Testis (tissue), 2 donors: ENCODE data around the gene SNX18.

ENCODE experiments used
- POLR2A ChIP-seq: fragments of 450-650 bp; IDR thresholded peaks from one replicate; pipeline ENCODE4 v1.6.1; 2017; ENCODE audit warnings: antibody characterized with exemption, mild to moderate bottlenecking, moderate library complexity
- TF ChIP-seq, protein P1 (sequence below), 3 experiments: fragments of 450-650 bp in 2 of 3; fragments of 200-600 bp in 1 of 3; sonication (generic) in 1 of 3; IDR thresholded peaks; one replicate each; pipeline ENCODE4 v1.5.1; 2016 to 2019; ENCODE audit warnings: antibody characterized with exemption in 3 of 3, mild to moderate bottlenecking in 2 of 3, moderate library complexity in 1 of 3

DNA sequence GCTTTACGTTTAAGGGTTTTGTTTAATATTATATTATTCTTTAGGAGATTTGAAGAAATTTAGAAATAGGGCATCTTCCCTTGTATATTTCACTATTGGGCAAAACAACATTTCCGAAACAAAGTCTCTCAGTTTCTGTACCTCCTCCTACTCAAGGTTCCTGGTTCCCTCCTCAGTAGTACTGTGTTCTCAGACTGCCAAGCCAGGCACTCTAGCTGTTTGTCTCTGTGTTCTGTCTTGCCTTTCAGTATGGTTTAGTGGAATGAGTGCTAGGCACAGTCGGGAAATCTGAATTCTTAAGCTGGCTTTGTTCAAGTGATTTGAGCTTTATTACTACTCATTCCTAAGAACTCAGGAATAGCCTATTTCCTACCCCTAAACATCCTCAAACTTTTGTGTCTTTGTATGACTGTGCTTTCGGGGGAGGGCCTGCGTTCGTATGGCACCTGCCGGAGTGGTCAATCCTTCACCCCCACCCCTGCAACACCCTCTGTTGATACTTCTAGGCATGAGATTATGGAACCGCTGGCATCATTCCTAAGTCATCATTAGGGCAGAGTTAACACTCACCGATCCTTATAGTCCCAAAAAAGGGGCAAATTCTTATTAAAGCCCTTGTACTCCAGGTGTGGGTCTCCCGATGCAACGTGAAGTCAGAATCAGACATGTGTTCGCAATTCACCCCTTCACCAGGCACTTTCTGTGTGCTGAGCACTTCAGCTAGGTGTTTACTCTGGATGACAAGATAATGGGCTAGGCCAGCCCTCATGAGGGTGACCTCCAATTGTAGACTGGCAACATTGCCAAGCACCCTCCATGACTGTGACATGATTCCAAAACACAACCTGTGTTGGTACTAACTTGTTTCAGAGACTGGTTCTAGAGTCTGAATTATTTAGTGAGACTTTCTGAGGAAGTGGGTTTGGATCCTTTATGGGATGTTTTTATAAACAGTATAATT, 24.5 kb downstream of the SNX18 start:
- no peak for TF ChIP-seq POLR2A
- TF ChIP-seq, protein P1, sequence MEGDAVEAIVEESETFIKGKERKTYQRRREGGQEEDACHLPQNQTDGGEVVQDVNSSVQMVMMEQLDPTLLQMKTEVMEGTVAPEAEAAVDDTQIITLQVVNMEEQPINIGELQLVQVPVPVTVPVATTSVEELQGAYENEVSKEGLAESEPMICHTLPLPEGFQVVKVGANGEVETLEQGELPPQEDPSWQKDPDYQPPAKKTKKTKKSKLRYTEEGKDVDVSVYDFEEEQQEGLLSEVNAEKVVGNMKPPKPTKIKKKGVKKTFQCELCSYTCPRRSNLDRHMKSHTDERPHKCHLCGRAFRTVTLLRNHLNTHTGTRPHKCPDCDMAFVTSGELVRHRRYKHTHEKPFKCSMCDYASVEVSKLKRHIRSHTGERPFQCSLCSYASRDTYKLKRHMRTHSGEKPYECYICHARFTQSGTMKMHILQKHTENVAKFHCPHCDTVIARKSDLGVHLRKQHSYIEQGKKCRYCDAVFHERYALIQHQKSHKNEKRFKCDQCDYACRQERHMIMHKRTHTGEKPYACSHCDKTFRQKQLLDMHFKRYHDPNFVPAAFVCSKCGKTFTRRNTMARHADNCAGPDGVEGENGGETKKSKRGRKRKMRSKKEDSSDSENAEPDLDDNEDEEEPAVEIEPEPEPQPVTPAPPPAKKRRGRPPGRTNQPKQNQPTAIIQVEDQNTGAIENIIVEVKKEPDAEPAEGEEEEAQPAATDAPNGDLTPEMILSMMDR (IDR thresholded peaks at IDR 0.05), result no peak
